C4-2B (cell line): ENCODE results near the gene OSBPL2.

Experiments used
- ZFX ChIP-seq: fragments of 450-650 bp; IDR thresholded peaks from 2 replicates; pipeline ENCODE4 v1.6.1; 2017
- TF ChIP-seq, protein P1 (sequence below): fragments of 450-650 bp; conservative IDR thresholded peaks from 2 replicates; pipeline ENCODE4 v1.5.1; 2017; ENCODE audit warnings: mild to moderate bottlenecking

DNA sequence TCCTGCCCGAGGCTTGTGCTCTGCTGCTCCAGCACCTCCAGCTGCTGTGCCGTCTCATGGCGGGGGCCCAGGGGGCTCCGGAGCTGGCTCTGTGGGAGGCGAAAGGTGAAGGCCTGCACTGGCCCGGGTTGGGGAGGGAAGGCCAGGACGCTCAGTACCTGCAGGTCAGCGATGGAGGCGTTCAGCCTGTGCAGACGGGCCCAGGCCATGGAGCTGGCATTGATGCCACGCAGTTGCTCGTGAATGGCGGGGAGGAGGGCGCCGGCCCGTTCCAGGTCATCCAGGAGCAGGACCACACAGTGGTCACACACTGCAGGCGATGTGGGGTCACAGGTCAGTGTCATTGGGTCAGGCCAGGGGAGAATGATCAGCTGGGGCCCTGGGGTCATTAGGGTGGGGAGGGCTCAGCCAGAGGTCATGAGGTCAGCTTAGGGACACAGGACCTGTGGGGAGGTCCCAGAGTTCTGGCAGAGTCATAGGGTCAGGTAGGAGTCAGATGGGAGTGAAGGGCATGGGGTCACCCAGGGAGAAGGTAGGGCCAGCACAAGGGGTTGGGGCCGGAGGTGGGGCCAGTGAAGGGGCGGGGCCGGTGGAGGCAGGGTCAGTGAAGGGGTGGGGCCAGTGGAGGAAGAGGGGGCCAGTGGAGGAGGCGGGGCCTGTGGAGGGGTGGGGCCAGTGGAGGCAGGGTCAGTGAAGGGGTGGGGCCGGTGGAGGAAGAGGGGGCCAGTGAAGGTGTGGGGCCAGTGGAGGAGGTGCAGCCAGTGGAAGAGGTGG lies 82.4 kb downstream of the OSBPL2 start:
- TF ChIP-seq, protein P1, sequence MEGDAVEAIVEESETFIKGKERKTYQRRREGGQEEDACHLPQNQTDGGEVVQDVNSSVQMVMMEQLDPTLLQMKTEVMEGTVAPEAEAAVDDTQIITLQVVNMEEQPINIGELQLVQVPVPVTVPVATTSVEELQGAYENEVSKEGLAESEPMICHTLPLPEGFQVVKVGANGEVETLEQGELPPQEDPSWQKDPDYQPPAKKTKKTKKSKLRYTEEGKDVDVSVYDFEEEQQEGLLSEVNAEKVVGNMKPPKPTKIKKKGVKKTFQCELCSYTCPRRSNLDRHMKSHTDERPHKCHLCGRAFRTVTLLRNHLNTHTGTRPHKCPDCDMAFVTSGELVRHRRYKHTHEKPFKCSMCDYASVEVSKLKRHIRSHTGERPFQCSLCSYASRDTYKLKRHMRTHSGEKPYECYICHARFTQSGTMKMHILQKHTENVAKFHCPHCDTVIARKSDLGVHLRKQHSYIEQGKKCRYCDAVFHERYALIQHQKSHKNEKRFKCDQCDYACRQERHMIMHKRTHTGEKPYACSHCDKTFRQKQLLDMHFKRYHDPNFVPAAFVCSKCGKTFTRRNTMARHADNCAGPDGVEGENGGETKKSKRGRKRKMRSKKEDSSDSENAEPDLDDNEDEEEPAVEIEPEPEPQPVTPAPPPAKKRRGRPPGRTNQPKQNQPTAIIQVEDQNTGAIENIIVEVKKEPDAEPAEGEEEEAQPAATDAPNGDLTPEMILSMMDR: no peak
- TF ChIP-seq ZFX: no peak
